Measurements from ENCODE around the gene ZDHHC7. TPM values are rescaled to one million over a fixed set of nuclear protein-coding genes. Genes with fewer than 3 reads are reported as not detected.

Gene ZDHHC7
- total RNA-seq, 1 experiment from 2014 or later: 39.1 TPM

- WGBS (ENCODE audit: extremely low coverage, insufficient read length, low lambda C conversion rate): no CpG with 5 or more reads among the region's 1 CpG
- H3K79me1 ChIP-seq (ENCODE audit: insufficient read depth, low read depth, low read length, poor library complexity, severe bottlenecking): no peaks in the 10 kb centered on the region
These were observed 53.5 kb downstream of the ZDHHC7 start for GRCh38 chr16:84957792-84958191.

More at GRCh38 chr16:84957792-84958191, 53.5 kb downstream of the ZDHHC7 start:
- Histone ChIP-seq H4K91ac (ENCODE audit: insufficient read length, low read depth, low read length) (no peak overlapping the region), H2BK20ac (ENCODE audit: low read depth, low read length, poor library complexity, severe bottlenecking) (no peak overlapping the region), H4K20me1 (ENCODE audit: control insufficient read depth, insufficient read depth, insufficient read length) (no peaks in the 10 kb centered on the region), H3K4me2 (ENCODE audit: insufficient read depth, insufficient read length, low read length) (no peak overlapping the region), H2BK5ac (ENCODE audit: insufficient read length, low read length) (no peak overlapping the region), H3K27me3 (ENCODE audit: insufficient read depth, low read length) (no peaks in the 10 kb centered on the region), H3K14ac (ENCODE audit: insufficient read depth, low read length) (no peak overlapping the region), H2AK5ac (ENCODE audit: insufficient read length, low read length) (no peak overlapping the region), H2BK120ac (ENCODE audit: low read depth, low read length, poor library complexity, severe bottlenecking) (no peak overlapping the region), H2AFZ (ENCODE audit: low read length) (no peak overlapping the region), H3K9me3 (ENCODE audit: control insufficient read depth, low read depth, low read length) (no peaks in the 10 kb centered on the region), H3K4me1 (ENCODE audit: insufficient read depth, low read length) (no peaks in the 10 kb centered on the region), H3K56ac (ENCODE audit: insufficient read length, low read depth, low read length) (no peak overlapping the region), H3K27ac (ENCODE audit: insufficient read length, low read depth, low read length) (no peak overlapping the region), H3T11ph (ENCODE audit: low read length) (no peak overlapping the region), H3K9ac (ENCODE audit: extremely low read depth, insufficient read length, low read length) (no peak overlapping the region), H3K79me2 (ENCODE audit: insufficient read depth, low read length) (no peaks in the 10 kb centered on the region), H3K23me2 (ENCODE audit: insufficient read length, low read depth, low read length, poor library complexity, severe bottlenecking) (no peaks in the 10 kb centered on the region), H4K5ac (ENCODE audit: insufficient read length, low read depth, low read length) (no peak overlapping the region), H3K4ac (ENCODE audit: low read depth, low read length) (no peak overlapping the region), H3K18ac (ENCODE audit: insufficient read length, low read depth, low read length) (no peak overlapping the region), H2BK15ac (ENCODE audit: low read depth, low read length) (no peak overlapping the region), H2BK12ac (ENCODE audit: insufficient read length, low read depth, low read length) (no peak overlapping the region), H4K8ac (replicated peaks; ENCODE audit: insufficient read length, low read depth, low read length) (no peak overlapping the region), H3K23ac (ENCODE audit: insufficient read length, low read depth, low read length) (no peak overlapping the region)
- no peaks in the 10 kb centered on the region; a peak in 1 of 4 replicates for H3K4me1 Mint-ChIP-seq
- no peak for TF ChIP-seq CTCF (conservative IDR thresholded peaks at IDR 0.05)
- no peaks in the 10 kb centered on the region for H3K9me3 Mint-ChIP-seq
- peaks cover 4% of the 10 kb centered on the region; the same call in 1 of the 2 replicates for H3K27me3 Mint-ChIP-seq (ENCODE audit: low read depth)
- H3K4me3 Mint-ChIP-seq: no peak overlapping the region
- no peak for DNase-seq
- H3K36me3 Mint-ChIP-seq (ENCODE audit: insufficient read depth in 1 of 3, low read depth in 3 of 3): no peaks in the 10 kb centered on the region
- no peak overlapping the region for H3K27ac Mint-ChIP-seq

Data from H9 (cell line).